ENCODE measurements around the gene GGACT.

Gene GGACT

GRCh38 chr13:100506154-100506553 is 82.4 kb downstream of the GGACT start:
- Histone ChIP-seq H3K27ac (ENCODE audit: low read length) (peak overlapping the region; percentile 12; the same call in 1 of the 2 replicates), H3K4me3 (ENCODE audit: low read length) (peak overlapping the region; percentile 44; the same call in 1 of the 2 replicates), H3F3A (ENCODE audit: insufficient read depth, low read length) (no peaks in the 10 kb centered on the region)

DNA sequence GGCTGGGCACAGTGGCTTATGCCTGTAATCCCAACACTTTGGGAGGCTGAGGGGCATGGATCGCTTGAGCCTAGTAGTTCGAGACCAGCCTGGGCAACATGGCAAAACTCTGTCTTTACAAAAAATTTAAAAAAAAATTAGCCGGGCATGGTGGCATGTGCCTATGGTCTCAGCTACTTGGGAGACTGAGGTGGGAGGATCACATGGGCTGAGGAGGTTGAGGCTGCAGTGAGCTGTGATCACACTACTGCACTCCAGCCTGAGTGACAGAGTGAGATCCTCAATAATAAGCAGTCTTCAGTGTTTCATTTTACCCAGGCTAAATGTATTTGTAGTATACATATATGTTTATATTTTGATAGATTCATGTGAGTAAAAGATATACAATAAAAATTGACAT is 85.0 kb downstream of the GGACT start:
- TF ChIP-seq EZH2phosphoT487 (IDR thresholded peaks at IDR 0.05; ENCODE audit: low read length) (no peak), EZH2 (optimal IDR thresholded peaks at IDR 0.05; ENCODE audit: low read depth, low read length) (no peak)
- TF ChIP-seq, protein P1, sequence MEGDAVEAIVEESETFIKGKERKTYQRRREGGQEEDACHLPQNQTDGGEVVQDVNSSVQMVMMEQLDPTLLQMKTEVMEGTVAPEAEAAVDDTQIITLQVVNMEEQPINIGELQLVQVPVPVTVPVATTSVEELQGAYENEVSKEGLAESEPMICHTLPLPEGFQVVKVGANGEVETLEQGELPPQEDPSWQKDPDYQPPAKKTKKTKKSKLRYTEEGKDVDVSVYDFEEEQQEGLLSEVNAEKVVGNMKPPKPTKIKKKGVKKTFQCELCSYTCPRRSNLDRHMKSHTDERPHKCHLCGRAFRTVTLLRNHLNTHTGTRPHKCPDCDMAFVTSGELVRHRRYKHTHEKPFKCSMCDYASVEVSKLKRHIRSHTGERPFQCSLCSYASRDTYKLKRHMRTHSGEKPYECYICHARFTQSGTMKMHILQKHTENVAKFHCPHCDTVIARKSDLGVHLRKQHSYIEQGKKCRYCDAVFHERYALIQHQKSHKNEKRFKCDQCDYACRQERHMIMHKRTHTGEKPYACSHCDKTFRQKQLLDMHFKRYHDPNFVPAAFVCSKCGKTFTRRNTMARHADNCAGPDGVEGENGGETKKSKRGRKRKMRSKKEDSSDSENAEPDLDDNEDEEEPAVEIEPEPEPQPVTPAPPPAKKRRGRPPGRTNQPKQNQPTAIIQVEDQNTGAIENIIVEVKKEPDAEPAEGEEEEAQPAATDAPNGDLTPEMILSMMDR (IDR thresholded peaks at IDR 0.05; ENCODE audit: low read length): no peak
- H3K4me2 ChIP-seq (ENCODE audit: low read depth, low read length): no peak overlapping the region
- no peaks in the 10 kb centered on the region for H4K20me1 ChIP-seq (ENCODE audit: insufficient read depth, low read length)
- no peak overlapping the region for H2AFZ ChIP-seq (ENCODE audit: low read length)
- no peaks in the 10 kb centered on the region for H3K79me2 ChIP-seq (ENCODE audit: low read length)
- no peak overlapping the region for H3K9ac ChIP-seq (ENCODE audit: low read length)
- DNase-seq: no peak
- H3K9me2 ChIP-seq (replicated peaks; ENCODE audit: insufficient read depth, low read length): no peaks in the 10 kb centered on the region
- no peak overlapping the region for H3K4me3 ChIP-seq (ENCODE audit: low read length)
- no peaks in the 10 kb centered on the region for H3F3A ChIP-seq (ENCODE audit: insufficient read depth, low read length)
- no peak overlapping the region for H3K27ac ChIP-seq (ENCODE audit: low read length)
- no peaks in the 10 kb centered on the region for H3K36me3 ChIP-seq (replicated peaks; ENCODE audit: insufficient read depth, low read length)
- no peaks in the 10 kb centered on the region for H3K27me3 ChIP-seq (replicated peaks; ENCODE audit: insufficient read depth, low read length)
- H3K9me3 ChIP-seq (replicated peaks; ENCODE audit: insufficient read depth, low read length): no peaks in the 10 kb centered on the region
- H3K4me1 ChIP-seq (ENCODE audit: low read length): no peaks in the 10 kb centered on the region

More at GRCh38 chr13:100506154-100506553, 82.4 kb downstream of the GGACT start:
- H3K36me3 ChIP-seq (replicated peaks; ENCODE audit: insufficient read depth, low read length): no peaks in the 10 kb centered on the region
- H4K20me1 ChIP-seq (ENCODE audit: insufficient read depth, low read length): no peaks in the 10 kb centered on the region
- H3K9me2 ChIP-seq (replicated peaks; ENCODE audit: insufficient read depth, low read length): no peaks in the 10 kb centered on the region
- H2AFZ ChIP-seq (ENCODE audit: low read length): no peak overlapping the region
- H3K9ac ChIP-seq (ENCODE audit: low read length): no peak overlapping the region; the same call in 1 of the 2 replicates
- H3K27me3 ChIP-seq (replicated peaks; ENCODE audit: insufficient read depth, low read length): no peaks in the 10 kb centered on the region
- TF ChIP-seq EZH2 (optimal IDR thresholded peaks at IDR 0.05; ENCODE audit: low read depth, low read length): no peak
- DNase-seq: peak; percentile 48
- no peaks in the 10 kb centered on the region for H3K4me1 ChIP-seq (ENCODE audit: low read length)
- peak overlapping the region; percentile 79 for H3K4me2 ChIP-seq (ENCODE audit: low read depth, low read length)
- H3K79me2 ChIP-seq (ENCODE audit: low read length): no peaks in the 10 kb centered on the region
- H3K9me3 ChIP-seq (replicated peaks; ENCODE audit: insufficient read depth, low read length): no peaks in the 10 kb centered on the region

DNA sequence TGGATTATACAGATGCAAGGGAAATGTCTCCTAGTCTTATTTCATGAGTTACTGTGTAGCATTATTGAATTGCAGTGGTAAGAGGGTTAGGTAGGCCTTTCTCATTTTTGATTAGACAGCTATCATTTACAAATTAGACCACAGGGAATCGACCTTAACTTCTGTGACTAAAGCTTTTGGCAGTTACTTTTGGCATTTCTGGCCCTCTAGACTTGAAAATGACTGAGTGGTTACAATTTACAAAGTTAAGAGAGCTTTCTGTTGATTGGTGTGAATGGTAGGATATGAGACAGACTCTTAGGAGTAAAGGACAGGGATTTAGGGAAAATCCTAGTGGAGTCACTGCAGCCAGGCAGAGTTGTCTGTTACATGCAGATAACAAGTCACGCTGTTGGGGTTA is 86.1 kb downstream of the GGACT start:
- Histone ChIP-seq H3F3A (ENCODE audit: insufficient read depth, low read length) (peaks cover under 1% of the 10 kb centered on the region; the same call in 1 of the 2 replicates), H4K20me1 (ENCODE audit: insufficient read depth, low read length) (no peaks in the 10 kb centered on the region), H3K27ac (ENCODE audit: low read length) (no peak overlapping the region), H2AFZ (ENCODE audit: low read length) (no peak overlapping the region), H3K9me2 (replicated peaks; ENCODE audit: insufficient read depth, low read length) (no peaks in the 10 kb centered on the region), H3K27me3 (replicated peaks; ENCODE audit: insufficient read depth, low read length) (no peaks in the 10 kb centered on the region), H3K4me3 (ENCODE audit: low read length) (no peak overlapping the region), H3K9ac (ENCODE audit: low read length) (no peak overlapping the region), H3K4me1 (ENCODE audit: low read length) (peaks cover 5% of the 10 kb centered on the region; the same call in 1 of the 2 replicates), H3K79me2 (ENCODE audit: low read length) (no peaks in the 10 kb centered on the region), H3K9me3 (replicated peaks; ENCODE audit: insufficient read depth, low read length) (no peaks in the 10 kb centered on the region), H3K36me3 (replicated peaks; ENCODE audit: insufficient read depth, low read length) (no peaks in the 10 kb centered on the region), H3K4me2 (ENCODE audit: low read depth, low read length) (no peak overlapping the region)
- DNase-seq: no peak
- TF ChIP-seq EZH2 (optimal IDR thresholded peaks at IDR 0.05; ENCODE audit: low read depth, low read length): no peak
- no peak for TF ChIP-seq EZH2phosphoT487 (IDR thresholded peaks at IDR 0.05; ENCODE audit: low read length)
- TF ChIP-seq, protein P1 (IDR thresholded peaks at IDR 0.05; ENCODE audit: low read length): no peak

- Histone ChIP-seq H3K9me2 (replicated peaks; ENCODE audit: insufficient read depth, low read length) (no peaks in the 10 kb centered on the region), H4K20me1 (ENCODE audit: insufficient read depth, low read length) (no peaks in the 10 kb centered on the region), H3K9ac (ENCODE audit: low read length) (peak overlapping the region; percentile 19; the same call in 1 of the 2 replicates), H3K9me3 (replicated peaks; ENCODE audit: insufficient read depth, low read length) (no peaks in the 10 kb centered on the region), H3K79me2 (ENCODE audit: low read length) (no peaks in the 10 kb centered on the region), H3K4me3 (ENCODE audit: low read length) (no peak overlapping the region), H3K27me3 (replicated peaks; ENCODE audit: insufficient read depth, low read length) (no peaks in the 10 kb centered on the region), H3K4me2 (ENCODE audit: low read depth, low read length) (peak overlapping the region; percentile 28), H2AFZ (ENCODE audit: low read length) (no peak overlapping the region), H3K27ac (ENCODE audit: low read length) (peak overlapping the region; percentile 70), H3K4me1 (ENCODE audit: low read length) (peaks cover 18% of the 10 kb centered on the region), H3K36me3 (replicated peaks; ENCODE audit: insufficient read depth, low read length) (no peaks in the 10 kb centered on the region), H3F3A (ENCODE audit: insufficient read depth, low read length) (peaks cover 6% of the 10 kb centered on the region; the same call in 1 of the 2 replicates)
- no peak for TF ChIP-seq EZH2 (optimal IDR thresholded peaks at IDR 0.05; ENCODE audit: low read depth, low read length)
- TF ChIP-seq, protein P1 (IDR thresholded peaks at IDR 0.05; ENCODE audit: low read length): no peak
- no peak for TF ChIP-seq EZH2phosphoT487 (IDR thresholded peaks at IDR 0.05; ENCODE audit: low read length)
- peak; percentile 88 for DNase-seq
Measured at GRCh38 chr13:100497389-100497788, 91.2 kb downstream of the GGACT start.

All from MM.1S (cell line).